Common myeloid progenitor, CD34-positive (primary cell): Measurements from ENCODE around the gene CACNA1S.

Experiments
- CTCF ChIA-PET: fragments of 350-600 bp; sonication (Branson Sonifier 250); formaldehyde crosslinking; loops from one replicate; lab custom pipeline; 2021; ENCODE audit warnings: antibody characterized with exemption; lab: Charles Lee
- POLR2A ChIA-PET: fragments of 350-600 bp; sonication (Branson Sonifier 250); formaldehyde crosslinking; loops from one replicate; lab custom pipeline; 2021; ENCODE audit warnings: antibody characterized with exemption; lab: Charles Lee
- DNase-seq, 3 donors: peaks; one replicate each; pipeline versions ENCODE4 v3.0.0 to v3.0.0-alpha.2; 2013
- H3K27ac ChIP-seq, 2 experiments: 1 replicate in 1 of 2; 2 replicates in 1 of 2; pipeline ENCODE4 v1.7.0; 2013; ENCODE audit warnings: inconsistent platforms in 2 of 2, low read length in 2 of 2, mild to moderate bottlenecking in 2 of 2, low read depth in 1 of 2, moderate library complexity in 1 of 2; ENCODE audit not compliant: severe bottlenecking in 2 of 2, insufficient read depth in 1 of 2, poor library complexity in 1 of 2
- H3K27me3 ChIP-seq, 5 experiments: replicated peaks in 2 of 5; 1 replicate in 3 of 5; 2 replicates in 2 of 5; pipeline versions ENCODE4 v1.6.1 to v1.7.0; 2013; ENCODE audit warnings: low read length in 4 of 5, mild to moderate bottlenecking in 2 of 5, moderate library complexity in 2 of 5, inconsistent platforms in 1 of 5; ENCODE audit not compliant: insufficient read depth in 5 of 5, control insufficient read depth in 4 of 5
- H3K36me3 ChIP-seq, 4 experiments: 1 replicate in 2 of 4; 2 replicates in 2 of 4; pipeline versions ENCODE4 v1.6.1 to v1.7.0; 2013; ENCODE audit warnings: low read length in 3 of 4, control low read depth in 1 of 4, mild to moderate bottlenecking in 1 of 4; ENCODE audit not compliant: control insufficient read depth in 4 of 4, insufficient read depth in 4 of 4
- H3K4me1 ChIP-seq, 4 experiments: 1 replicate in 3 of 4; 2 replicates in 1 of 4; pipeline versions ENCODE4 v1.6.1 to v1.7.1; 2013; ENCODE audit warnings: low read length in 3 of 4, mild to moderate bottlenecking in 3 of 4, control low read depth in 1 of 4, inconsistent platforms in 1 of 4, moderate library complexity in 1 of 4; ENCODE audit not compliant: control insufficient read depth in 4 of 4, insufficient read depth in 4 of 4; ENCODE audit errors: control extremely low read depth in 1 of 4
- H3K4me3 ChIP-seq, 7 experiments: 1 replicate in 4 of 7; 2 replicates in 3 of 7; pipeline versions ENCODE4 v1.5.1 to v1.7.0; 2013; ENCODE audit warnings: mild to moderate bottlenecking in 7 of 7, low read length in 6 of 7, moderate library complexity in 6 of 7, inconsistent platforms in 2 of 7, low read depth in 2 of 7, control low read depth in 1 of 7; ENCODE audit not compliant: insufficient read depth in 4 of 7, control insufficient read depth in 1 of 7; ENCODE audit errors: extremely low read depth in 1 of 7
- H3K9me3 ChIP-seq, 5 experiments: 1 replicate in 4 of 5; 2 replicates in 1 of 5; pipeline versions ENCODE4 v1.6.1 to v1.7.1; 2013; ENCODE audit warnings: low read length in 4 of 5, mild to moderate bottlenecking in 2 of 5, inconsistent platforms in 1 of 5, low read depth in 1 of 5, moderate library complexity in 1 of 5; ENCODE audit not compliant: control insufficient read depth in 4 of 5, insufficient read depth in 2 of 5; ENCODE audit errors: control extremely low read depth in 1 of 5
- WGBS: methylation state at CpG from one replicate; pipeline ENCODE4 v1.1.5; 2013; ENCODE audit not compliant: insufficient coverage; 5-methylcytosine and 5-hydroxymethylcytosine counted together

The CACNA1S gene

GRCh38 chr1:201020721-201021629 is 91.3 kb downstream of the CACNA1S start:
- peak in 1 of 3 donors; percentile 48 for DNase-seq
- ChIA-PET CTCF (interaction anchor here (0.7 to 8.7 kb wide), 18 partner anchors 8 to 49 kb away, joined by 3 to 62 read pairs (median 5); no protein-coding TSS in a partner anchor), POLR2A (no interaction called here)
- Histone ChIP-seq H3K27ac (peak overlapping the region in 1 of 2 experiments; percentile 82), H3K9me3 (no peaks in the 10 kb centered on the region), H3K27me3 (no peaks in the 10 kb centered on the region), H3K36me3 (no peaks in the 10 kb centered on the region), H3K4me1 (peaks cover 27 to 95% (median 92%) of the 10 kb centered on the region in 4 experiments), H3K4me3 (peak overlapping the region in 4 of 7 experiments; percentile 33 to 76 (median 50))
- 88% methylated on average over 1 of the region's 11 CpGs for WGBS

DNA sequence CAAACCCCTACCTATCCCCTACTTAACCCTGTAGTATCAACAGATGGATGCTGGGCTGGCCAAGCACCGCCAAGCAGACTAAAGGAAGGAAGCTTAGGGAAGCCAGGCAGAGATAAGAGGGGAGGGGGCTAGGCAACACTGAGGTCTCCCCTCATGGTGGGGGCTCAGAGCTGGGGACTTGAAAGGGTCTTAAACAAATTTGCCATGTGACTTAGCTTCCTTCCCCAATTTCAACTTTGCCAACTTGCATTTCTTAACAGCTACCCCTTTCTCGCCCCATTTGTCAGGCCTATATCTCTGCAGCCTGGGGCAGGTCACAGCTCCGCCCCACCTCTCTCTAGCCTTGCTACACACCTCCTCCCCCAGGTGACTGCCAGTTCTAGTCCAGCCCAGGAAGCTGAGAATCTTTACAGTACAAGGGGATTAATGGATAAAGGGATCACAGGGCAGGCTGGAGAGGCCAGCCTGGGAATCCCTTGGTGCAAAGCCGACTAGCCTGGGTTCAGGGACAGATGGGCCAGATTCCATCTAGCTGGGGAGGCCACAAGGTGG is 92.1 kb downstream of the CACNA1S start:
- no peaks in the 10 kb centered on the region for H3K27me3 ChIP-seq
- ChIA-PET POLR2A (no interaction called here), CTCF (interaction anchor here (0.7 to 8.7 kb wide), 14 partner anchors 9 to 48 kb away, joined by 3 to 62 read pairs (median 5); no protein-coding TSS in a partner anchor)
- H3K27ac ChIP-seq = peak overlapping the region in 1 of 2 experiments; percentile 82
- peak overlapping the region in 6 of 7 experiments; percentile 7 to 59 (median 40) for H3K4me3 ChIP-seq
- no peaks in the 10 kb centered on the region for H3K36me3 ChIP-seq
- peak; percentile 82 to 92 (median 86) for DNase-seq
- H3K4me1 ChIP-seq = peaks cover 32 to 95% (median 92%) of the 10 kb centered on the region in 4 experiments
- WGBS = 21% methylated on average over 2 of the region's 4 CpGs
- no peaks in the 10 kb centered on the region for H3K9me3 ChIP-seq

- CTCF ChIA-PET = interaction anchor here (0.8 to 8.7 kb wide), 11 partner anchors 10 to 47 kb away, joined by 3 to 62 read pairs (median 6); no protein-coding TSS in a partner anchor
- H3K9me3 ChIP-seq = no peaks in the 10 kb centered on the region
- 45% methylated on average over 2 of the region's 5 CpGs for WGBS
- H3K4me1 ChIP-seq = peaks cover 34 to 95% (median 91%) of the 10 kb centered on the region in 4 experiments
- H3K36me3 ChIP-seq = no peaks in the 10 kb centered on the region
- H3K27me3 ChIP-seq = no peaks in the 10 kb centered on the region
- POLR2A ChIA-PET = no interaction called here
- H3K27ac ChIP-seq = peak overlapping the region in 1 of 2 experiments; percentile 82
- peak; percentile 86 to 96 (median 95) for DNase-seq
- H3K4me3 ChIP-seq = peak overlapping the region in 2 of 7 experiments; percentile 13 to 59
Observed at GRCh38 chr1:201019321-201019977, 92.8 kb downstream of the CACNA1S start.

DNA sequence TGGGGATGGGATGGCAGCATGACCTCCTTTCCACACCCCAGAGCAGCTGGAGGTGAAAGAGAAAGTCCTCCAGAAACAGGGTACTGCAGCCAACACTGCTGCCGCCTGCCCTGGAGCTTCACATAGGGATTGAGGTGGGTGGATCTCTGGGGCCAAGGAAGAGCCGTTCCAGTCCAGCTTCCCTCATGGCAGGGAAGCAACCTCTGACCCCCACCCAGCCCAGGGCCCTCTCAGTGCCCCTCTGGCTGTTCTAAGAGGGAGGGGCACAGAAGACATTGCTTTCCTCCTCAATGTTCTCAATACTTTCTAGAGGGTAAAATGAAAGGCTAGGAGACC is 94.4 kb downstream of the CACNA1S start:
- Histone ChIP-seq H3K4me1 (peaks cover 31 to 100% (median 95%) of the 10 kb centered on the region in 4 experiments), H3K27ac (no peak overlapping the region), H3K36me3 (no peaks in the 10 kb centered on the region), H3K4me3 (no peak overlapping the region), H3K27me3 (no peaks in the 10 kb centered on the region), H3K9me3 (no peaks in the 10 kb centered on the region)
- no peak for DNase-seq
- ChIA-PET CTCF (interaction anchor here (1.3 to 4.4 kb wide), 5 partner anchors 8 to 47 kb away, joined by 3 to 40 read pairs (median 6); no protein-coding TSS in a partner anchor), POLR2A (no interaction called here)
- no CpG with 5 or more reads among the region's 2 CpGs for WGBS

DNA sequence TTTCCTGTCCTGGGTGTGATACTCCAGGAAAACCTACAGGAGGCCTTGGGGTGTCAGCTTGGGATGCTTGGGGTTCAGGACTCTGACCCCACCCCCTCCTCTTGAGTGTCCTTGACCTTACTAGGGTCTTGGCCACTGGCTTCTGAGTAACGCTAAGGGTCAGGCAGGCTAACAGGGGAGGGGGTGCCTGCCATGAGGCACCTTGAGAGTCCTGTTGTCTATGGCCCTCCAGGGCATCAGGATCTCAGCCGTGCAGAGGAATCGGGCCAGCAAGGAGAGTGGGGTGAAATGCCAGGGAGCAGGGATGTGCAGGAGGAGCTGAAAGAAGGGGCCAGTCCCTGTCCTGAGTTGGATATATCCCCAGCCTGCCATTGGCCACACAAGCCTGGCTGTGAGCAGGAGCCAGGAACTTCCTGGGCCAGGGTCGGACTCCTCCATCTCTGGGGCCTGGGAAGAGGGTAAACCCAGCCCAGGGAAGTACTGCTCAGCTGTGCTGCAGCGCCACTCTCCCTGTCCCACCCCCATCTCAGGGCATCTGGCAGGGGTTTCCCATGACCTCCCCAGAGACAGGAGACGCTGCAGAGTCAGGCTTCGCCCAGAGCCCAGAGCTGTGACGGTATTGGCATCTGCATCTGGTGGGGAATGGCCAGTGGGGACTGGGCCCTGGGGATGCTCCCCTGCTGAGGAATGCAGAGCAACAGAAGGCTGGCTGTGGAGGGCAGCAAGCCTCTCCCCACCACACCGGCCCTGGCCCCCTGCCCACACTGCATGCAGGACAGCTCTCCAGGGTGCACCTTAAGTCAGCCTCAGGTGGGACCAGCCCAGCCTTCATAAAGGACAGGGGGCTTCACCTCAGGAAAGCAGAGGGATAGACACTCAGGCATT is 95.0 kb downstream of the CACNA1S start:
- no peak for DNase-seq
- Histone ChIP-seq H3K9me3 (no peaks in the 10 kb centered on the region), H3K4me1 (peaks cover 27 to 98% (median 91%) of the 10 kb centered on the region in 4 experiments), H3K4me3 (no peak overlapping the region), H3K27ac (no peak overlapping the region), H3K27me3 (no peaks in the 10 kb centered on the region), H3K36me3 (no peaks in the 10 kb centered on the region)
- CTCF ChIA-PET = interaction anchor here (1.3 to 4.4 kb wide), 4 partner anchors 9 to 47 kb away, joined by 3 to 40 read pairs (median 4); no protein-coding TSS in a partner anchor
- WGBS = 95% methylated on average over 8 of the region's 9 CpGs
- POLR2A ChIA-PET = no interaction called here

DNA sequence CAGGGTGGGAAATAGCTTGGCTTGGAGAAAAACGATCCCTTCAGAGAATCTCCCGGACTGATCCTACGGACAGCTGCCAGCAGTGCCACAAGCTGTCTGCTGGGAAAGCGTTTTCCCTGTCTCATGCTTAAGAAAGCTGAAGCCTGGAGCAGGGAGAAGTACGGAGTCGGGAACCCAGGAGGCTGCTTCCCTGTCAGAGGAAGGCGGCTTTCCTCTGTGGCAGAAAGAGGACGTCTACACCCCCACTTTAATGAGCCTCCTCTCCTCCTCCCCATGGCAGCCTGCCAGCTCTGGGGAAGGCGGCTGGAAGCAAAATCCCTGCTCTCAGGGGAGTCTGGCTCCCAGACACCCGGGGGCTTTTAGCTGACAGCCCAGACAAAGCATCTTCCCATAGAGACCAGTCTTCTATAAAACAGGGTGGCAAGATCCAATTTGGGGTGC is 96.0 kb downstream of the CACNA1S start:
- 16% methylated on average over 10 of the region's 10 CpGs for WGBS
- Histone ChIP-seq H3K36me3 (no peaks in the 10 kb centered on the region), H3K27ac (peak overlapping the region in 1 of 2 experiments; percentile 27), H3K4me1 (peaks cover 23 to 95% (median 83%) of the 10 kb centered on the region in 4 experiments), H3K9me3 (no peaks in the 10 kb centered on the region), H3K4me3 (peak overlapping the region in 3 of 7 experiments; percentile 1 to 46 (median 6)), H3K27me3 (no peaks in the 10 kb centered on the region)
- DNase-seq = no peak
- ChIA-PET CTCF (interaction anchor here (0.7 to 4.4 kb wide), 10 partner anchors 8 to 44 kb away, joined by 3 to 40 read pairs (median 6); no protein-coding TSS in a partner anchor), POLR2A (no interaction called here)
